ENCODE results near the gene MYO1F.
A peak's percentile ranks its signal among the peaks of the same experiment; 100 is the strongest.

The MYO1F gene

GRCh38 chr19:8596168-8596567, 18.9 kb upstream of the MYO1F start:
- WGBS (ENCODE audit: extremely low coverage, insufficient coverage, low lambda C conversion rate), result no CpG with 5 or more reads among the region's 23 CpGs
- H4K8ac ChIP-seq (ENCODE audit: low read depth, low read length), result no peak overlapping the region

GRCh38 chr19:8595651-8596050, 18.4 kb upstream of the MYO1F start:
- DNase-seq, result no peak
- no CpG with 5 or more reads among the region's 15 CpGs for WGBS (ENCODE audit: extremely low coverage, insufficient coverage, low lambda C conversion rate)
- no peak overlapping the region for H3K4me3 ChIP-seq (ENCODE audit: low read length)

More at GRCh38 chr19:8596168-8596567, 18.9 kb upstream of the MYO1F start:
- no peak overlapping the region for H3K4me2 ChIP-seq (ENCODE audit: low read length)
- no peak overlapping the region for H3K23ac ChIP-seq (ENCODE audit: low read length)
- H3K79me2 ChIP-seq (ENCODE audit: control insufficient read depth, insufficient read depth, low read length), result no peaks in the 10 kb centered on the region
- no peaks in the 10 kb centered on the region for H3K79me1 ChIP-seq (ENCODE audit: low read length)
- H3K56ac ChIP-seq (ENCODE audit: low read length), result no peak overlapping the region
- no peak overlapping the region for H3K9ac ChIP-seq (ENCODE audit: low read length)
- no peak overlapping the region for H3K18ac ChIP-seq (ENCODE audit: low read length)
- DNase-seq, result no peak
- H2BK15ac ChIP-seq (replicated peaks; ENCODE audit: low read depth), result no peak overlapping the region
- no peak overlapping the region for H3K4me3 ChIP-seq (ENCODE audit: low read length)
- no peak overlapping the region for H2BK5ac ChIP-seq (ENCODE audit: low read length)
- no peak overlapping the region for H2BK120ac ChIP-seq (ENCODE audit: low read depth, low read length)
- no peak overlapping the region for H2AK5ac ChIP-seq (ENCODE audit: low read length)
- no peak overlapping the region for H3K27ac ChIP-seq (ENCODE audit: low read depth, low read length)
- no peaks in the 10 kb centered on the region for H3K36me3 ChIP-seq (ENCODE audit: control insufficient read depth, insufficient read depth, low read length)
- no peaks in the 10 kb centered on the region for H3K4me1 ChIP-seq (ENCODE audit: control insufficient read depth, low read depth, low read length)
- H3K27me3 ChIP-seq (ENCODE audit: insufficient read depth, low read length, poor library complexity), result no peaks in the 10 kb centered on the region
- H3K4ac ChIP-seq (ENCODE audit: low read depth, low read length), result no peak overlapping the region
- H4K5ac ChIP-seq (ENCODE audit: low read length), result no peak overlapping the region

GRCh38 chr19:8593931-8594330, 16.7 kb upstream of the MYO1F start:
- Histone ChIP-seq H3K23ac (ENCODE audit: low read length) (no peak overlapping the region), H3K36me3 (ENCODE audit: control insufficient read depth, insufficient read depth, low read length) (no peaks in the 10 kb centered on the region), H3K4me1 (ENCODE audit: control insufficient read depth, low read depth, low read length) (no peaks in the 10 kb centered on the region), H3K4ac (ENCODE audit: low read depth, low read length) (no peak overlapping the region), H3K27me3 (ENCODE audit: insufficient read depth, low read length, poor library complexity) (no peaks in the 10 kb centered on the region), H2AK5ac (ENCODE audit: low read length) (no peak overlapping the region), H3K27ac (ENCODE audit: low read depth, low read length) (no peak overlapping the region), H3K4me3 (ENCODE audit: low read length) (no peak overlapping the region), H3K18ac (ENCODE audit: low read length) (no peak overlapping the region), H2BK120ac (ENCODE audit: low read depth, low read length) (no peak overlapping the region), H3K79me2 (ENCODE audit: control insufficient read depth, insufficient read depth, low read length) (no peaks in the 10 kb centered on the region), H4K5ac (ENCODE audit: low read length) (no peak overlapping the region), H3K79me1 (ENCODE audit: low read length) (no peaks in the 10 kb centered on the region), H3K56ac (ENCODE audit: low read length) (no peak overlapping the region), H4K8ac (ENCODE audit: low read depth, low read length) (no peak overlapping the region), H3K9ac (ENCODE audit: low read length) (no peak overlapping the region), H3K4me2 (ENCODE audit: low read length) (no peak overlapping the region), H2BK15ac (replicated peaks; ENCODE audit: low read depth) (no peak overlapping the region), H2BK5ac (ENCODE audit: low read length) (no peak overlapping the region)
- DNase-seq, result peak; percentile 40
- WGBS (ENCODE audit: extremely low coverage, insufficient coverage, low lambda C conversion rate), result no CpG with 5 or more reads among the region's 2 CpGs

More at GRCh38 chr19:8595651-8596050, 18.4 kb upstream of the MYO1F start:
- no peak overlapping the region for H2BK5ac ChIP-seq (ENCODE audit: low read length)
- H3K27ac ChIP-seq (ENCODE audit: low read depth, low read length), result no peak overlapping the region
- H3K79me1 ChIP-seq (ENCODE audit: low read length), result no peaks in the 10 kb centered on the region
- no peak overlapping the region for H2BK15ac ChIP-seq (replicated peaks; ENCODE audit: low read depth)
- H3K4ac ChIP-seq (ENCODE audit: low read depth, low read length), result no peak overlapping the region
- H3K36me3 ChIP-seq (ENCODE audit: control insufficient read depth, insufficient read depth, low read length), result no peaks in the 10 kb centered on the region
- no peak overlapping the region for H4K8ac ChIP-seq (ENCODE audit: low read depth, low read length)
- no peak overlapping the region for H2AK5ac ChIP-seq (ENCODE audit: low read length)
- no peak overlapping the region for H3K56ac ChIP-seq (ENCODE audit: low read length)
- no peak overlapping the region for H3K23ac ChIP-seq (ENCODE audit: low read length)
- H4K5ac ChIP-seq (ENCODE audit: low read length), result no peak overlapping the region
- no peak overlapping the region for H3K4me2 ChIP-seq (ENCODE audit: low read length)
- H3K27me3 ChIP-seq (ENCODE audit: insufficient read depth, low read length, poor library complexity), result no peaks in the 10 kb centered on the region
- no peaks in the 10 kb centered on the region for H3K79me2 ChIP-seq (ENCODE audit: control insufficient read depth, insufficient read depth, low read length)
- H2BK120ac ChIP-seq (ENCODE audit: low read depth, low read length), result no peak overlapping the region
- no peaks in the 10 kb centered on the region for H3K4me1 ChIP-seq (ENCODE audit: control insufficient read depth, low read depth, low read length)
- no peak overlapping the region for H3K18ac ChIP-seq (ENCODE audit: low read length)
- no peak overlapping the region for H3K9ac ChIP-seq (ENCODE audit: low read length)

GRCh38 chr19:8592231-8593009, 15.2 kb upstream of the MYO1F start:
- Histone ChIP-seq H4K5ac (ENCODE audit: low read length) (no peak overlapping the region), H3K4me1 (ENCODE audit: control insufficient read depth, low read depth, low read length) (no peaks in the 10 kb centered on the region), H3K56ac (ENCODE audit: low read length) (peak overlapping the region; percentile 76), H3K27ac (ENCODE audit: low read depth, low read length) (no peak overlapping the region), H3K9ac (ENCODE audit: low read length) (peak overlapping the region; percentile 56), H2AK5ac (ENCODE audit: low read length) (no peak overlapping the region), H3K4me3 (ENCODE audit: low read length) (no peak overlapping the region), H3K36me3 (ENCODE audit: control insufficient read depth, insufficient read depth, low read length) (no peaks in the 10 kb centered on the region), H3K79me1 (ENCODE audit: low read length) (no peaks in the 10 kb centered on the region), H3K4me2 (ENCODE audit: low read length) (peak overlapping the region; percentile 72), H3K23ac (ENCODE audit: low read length) (no peak overlapping the region), H4K8ac (ENCODE audit: low read depth, low read length) (no peak overlapping the region), H3K4ac (ENCODE audit: low read depth, low read length) (no peak overlapping the region), H3K79me2 (ENCODE audit: control insufficient read depth, insufficient read depth, low read length) (no peaks in the 10 kb centered on the region), H2BK120ac (ENCODE audit: low read depth, low read length) (no peak overlapping the region), H2BK5ac (ENCODE audit: low read length) (no peak overlapping the region), H3K18ac (ENCODE audit: low read length) (no peak overlapping the region), H2BK15ac (replicated peaks; ENCODE audit: low read depth) (no peak overlapping the region), H3K27me3 (ENCODE audit: insufficient read depth, low read length, poor library complexity) (no peaks in the 10 kb centered on the region)
- WGBS (ENCODE audit: extremely low coverage, insufficient coverage, low lambda C conversion rate), result no CpG with 5 or more reads among the region's 55 CpGs
- peak; percentile 99 for DNase-seq

- Histone ChIP-seq H3K27me3 (ENCODE audit: insufficient read depth, low read length, poor library complexity) (no peaks in the 10 kb centered on the region), H4K8ac (ENCODE audit: low read depth, low read length) (no peak overlapping the region), H2AK5ac (ENCODE audit: low read length) (no peak overlapping the region), H3K27ac (ENCODE audit: low read depth, low read length) (no peak overlapping the region), H3K79me1 (ENCODE audit: low read length) (no peaks in the 10 kb centered on the region), H3K79me2 (ENCODE audit: control insufficient read depth, insufficient read depth, low read length) (no peaks in the 10 kb centered on the region), H3K56ac (ENCODE audit: low read length) (no peak overlapping the region), H3K4ac (ENCODE audit: low read depth, low read length) (no peak overlapping the region), H2BK15ac (replicated peaks; ENCODE audit: low read depth) (no peak overlapping the region), H2BK5ac (ENCODE audit: low read length) (no peak overlapping the region), H2BK120ac (ENCODE audit: low read depth, low read length) (no peak overlapping the region), H3K4me1 (ENCODE audit: control insufficient read depth, low read depth, low read length) (no peaks in the 10 kb centered on the region), H3K18ac (ENCODE audit: low read length) (no peak overlapping the region), H3K36me3 (ENCODE audit: control insufficient read depth, insufficient read depth, low read length) (no peaks in the 10 kb centered on the region), H3K9ac (ENCODE audit: low read length) (no peak overlapping the region), H3K23ac (ENCODE audit: low read length) (no peak overlapping the region), H3K4me2 (ENCODE audit: low read length) (no peak overlapping the region), H3K4me3 (ENCODE audit: low read length) (no peak overlapping the region), H4K5ac (ENCODE audit: low read length) (no peak overlapping the region)
- WGBS (ENCODE audit: extremely low coverage, insufficient coverage, low lambda C conversion rate), result no CpG with 5 or more reads among the region's 32 CpGs
- DNase-seq, result no peak
Observed at GRCh38 chr19:8589177-8589714, 12.0 kb upstream of the MYO1F start.

All from mesendoderm (in vitro differentiated cells).